GM12878 (cell line): ENCODE data around the gene CXXC1. TPM values are rescaled to one million over a fixed set of nuclear protein-coding genes. Genes with fewer than 3 reads are reported as not detected.

Source experiments
- BCL11A ChIP-seq: IDR thresholded peaks from 2 replicates; pipeline ENCODE4 v1.6.1; 2011; ENCODE audit warnings: low read depth, low read length
- CREB1 ChIP-seq: IDR thresholded peaks from 2 replicates; pipeline ENCODE4 v1.6.1; 2012; ENCODE audit warnings: low read depth, mild to moderate bottlenecking, inconsistent platforms
- CTCF ChIP-seq, 3 experiments: IDR thresholded peaks in 2 of 3; conservative IDR thresholded peaks in 1 of 3; 2 replicates each; pipeline ENCODE4 v1.5.1; 2011; ENCODE audit warnings: low read depth in 3 of 3, low read length in 3 of 3, mild to moderate bottlenecking in 3 of 3, control low read depth in 2 of 3, moderate library complexity in 2 of 3, inconsistent platforms in 1 of 3, mixed read lengths in 1 of 3; ENCODE audit not compliant: control insufficient read depth in 2 of 3, insufficient read depth in 1 of 3; ENCODE audit errors: extremely low read depth in 1 of 3
- E2F8 ChIP-seq: fragments of 450-650 bp; IDR thresholded peaks from 2 replicates; pipeline ENCODE4 v1.6.1; 2018; ENCODE audit warnings: mild to moderate bottlenecking, low read depth, moderate library complexity; ENCODE audit not compliant: partially characterized antibody
- EP300 ChIP-seq, 2 experiments: fragments of 150-350 bp in 1 of 2; IDR thresholded peaks; 2 replicates each; pipeline ENCODE4 v1.6.1; 2011 to 2012; ENCODE audit warnings: low read depth in 2 of 2, low read length in 2 of 2, borderline replicate concordance in 1 of 2, improper control_type of control experiment in 1 of 2, inconsistent platforms in 1 of 2; ENCODE audit not compliant: control insufficient read depth in 1 of 2
- FOXM1 ChIP-seq: IDR thresholded peaks from 2 replicates; pipeline ENCODE4 v1.6.1; 2012; ENCODE audit warnings: low read depth, mild to moderate bottlenecking, inconsistent platforms, low read length, moderate library complexity
- IKZF1 ChIP-seq: fragments of 450-650 bp; conservative IDR thresholded peaks from 2 replicates; pipeline ENCODE4 v1.6.1; 2017; ENCODE audit warnings: antibody characterized with exemption, mild to moderate bottlenecking
- IRF4 ChIP-seq: IDR thresholded peaks from 2 replicates; pipeline ENCODE4 v1.6.1; 2011; ENCODE audit warnings: low read depth, low read length
- MLLT1 ChIP-seq: fragments of 450-650 bp; IDR thresholded peaks from 2 replicates; pipeline ENCODE4 v1.6.1; 2016; ENCODE audit warnings: mild to moderate bottlenecking
- NFYB ChIP-seq: IDR thresholded peaks from 2 replicates; pipeline ENCODE4 v1.6.1; 2011; ENCODE audit warnings: low read depth, mild to moderate bottlenecking, low read length, improper control_type of control experiment, moderate library complexity; ENCODE audit not compliant: insufficient read depth
- PKNOX1 ChIP-seq: fragments of 450-650 bp; IDR thresholded peaks from 2 replicates; pipeline ENCODE4 v1.6.1; 2016; ENCODE audit warnings: mild to moderate bottlenecking
- PML ChIP-seq: IDR thresholded peaks from 2 replicates; pipeline ENCODE4 v1.6.1; 2012; ENCODE audit warnings: low read length, inconsistent platforms
- POLR2A ChIP-seq: IDR thresholded peaks from 2 replicates; pipeline ENCODE4 v1.6.1; 2011; ENCODE audit warnings: low read depth, mild to moderate bottlenecking, low read length
- SMC3 ChIP-seq: IDR thresholded peaks from 2 replicates; pipeline ENCODE4 v1.6.1; 2011; ENCODE audit warnings: low read length, improper control_type of control experiment, borderline replicate concordance
- ZNF384 ChIP-seq: IDR thresholded peaks from 2 replicates; pipeline ENCODE4 v1.6.1; 2012; ENCODE audit warnings: low read depth, mild to moderate bottlenecking, low read length, improper control_type of control experiment, borderline replicate concordance
- ZNF592 ChIP-seq: fragments of 450-650 bp; IDR thresholded peaks from 2 replicates; pipeline ENCODE4 v1.6.1; 2017; ENCODE audit warnings: mild to moderate bottlenecking, moderate library complexity
- polyA plus RNA-seq, 11 experiments: library from polyadenylated mRNA; depleted of rRNA in 4 of 11; unstranded in 6 of 11; stranded (reverse) in 5 of 11; fragments of >200 nt; fragmentation: Nextera tagmentation in 4 of 11; fragmentation: Illumina TruSeq in 1 of 11; extraction: Ambion mirVana in 4 of 11; extraction: Trizol in 1 of 11; gene quantifications; 1 replicate in 1 of 11; 2 replicates in 10 of 11; pipeline versions ENCODE4 v1.2.1 to v1.2.3, GENCODE V29; 2011 to 2016; ENCODE audit warnings: inconsistent platforms in 2 of 11, missing spikeins in 2 of 11, low read depth in 1 of 11
- total RNA-seq, 4 experiments: library from RNA; depleted of rRNA in 3 of 4; stranded (reverse); fragments of >200 nt in 3 of 4; fragmentation: Illumina TruSeq in 1 of 4; extraction: Trizol in 1 of 4; gene quantifications; 2 replicates each; pipeline versions ENCODE4 v1.2.1 to v1.2.3, GENCODE V29; 2013 to 2021

Gene CXXC1
- total and polyA plus RNA-seq, 10 of the 15 experiments (the other 5 are each of a cell fraction or from before 2014, with no cell fraction given): 9.2 to 180 (median 93.8) TPM

GRCh38 chr18:50268022-50268747 is 19.3 kb downstream of the CXXC1 start (continued):
- peak; percentile 21; the same call in 1 of the 2 replicates for TF ChIP-seq PKNOX1
- peak; percentile 2; the same call in 1 of the 2 replicates for TF ChIP-seq ZNF384
- TF ChIP-seq SMC3: peak; percentile 71
- peak; percentile 75 for TF ChIP-seq POLR2A
- TF ChIP-seq BCL11A: 0 out of 2 replicates have a peak, but pooled peaks have one; percentile 16
- peak; percentile 50; the same call in 1 of the 2 replicates for TF ChIP-seq MLLT1
- peak; percentile 78 to 95 (median 85) for TF ChIP-seq CTCF (IDR thresholded peaks at IDR 0.05 in 2 of 3, conservative IDR thresholded peaks at IDR 0.05 in 1 of 3; ENCODE audit: control insufficient read depth in 2 of 3, extremely low read depth in 1 of 3, insufficient read depth in 1 of 3, low read depth in 3 of 3, low read length in 3 of 3)
- TF ChIP-seq NFYB: no peak
- TF ChIP-seq FOXM1: peak; percentile 54; the same call in 1 of the 2 replicates
- TF ChIP-seq E2F8: no peak
- TF ChIP-seq CREB1: 0 out of 2 replicates have a peak, but pooled peaks have one; percentile 58
- TF ChIP-seq PML: peak; percentile 59; the same call in 1 of the 2 replicates
- peak in 1 of 2 experiments; percentile 28; a peak in 1 of 4 replicates for TF ChIP-seq EP300 (IDR thresholded peaks at IDR 0.05; ENCODE audit: borderline replicate concordance in 1 of 2, control insufficient read depth in 1 of 2, low read depth in 2 of 2, low read length in 2 of 2)
- TF ChIP-seq ZNF592: 0 out of 2 replicates have a peak, but pooled peaks have one; percentile 53
- peak; percentile 48; the same call in 1 of the 2 replicates for TF ChIP-seq IRF4
- peak; percentile 80 for TF ChIP-seq IKZF1
